Measurements from ENCODE around the gene HEXD.

Gene HEXD

GRCh38 chr17:82418001-82418986, at the start of gene HEXD, which contains the start of gene OGFOD3:
Gene HEXD, plus strand, starts transcription at chr17:82418347. Its CDS starts 1,453 bp downstream, at chr17:82419800.
Gene OGFOD3, minus strand, starts transcription at chr17:82418586. Its CDS starts 101 bp downstream, at chr17:82418485.
- Histone ChIP-seq H3K79me2 (ENCODE audit: control insufficient read depth, low read length) (peaks cover 16% of the 10 kb centered on the region), H3K27me3 (ENCODE audit: control insufficient read depth, low read length) (no peaks in the 10 kb centered on the region), H3K9me3 (ENCODE audit: control insufficient read depth, insufficient read depth, low read length) (no peaks in the 10 kb centered on the region), H3K4me3 (ENCODE audit: low read length) (peak within 1 kb of the TSS; percentile 96), H3K4me2 (ENCODE audit: low read length) (peak within 1 kb of the TSS; percentile 96), H4K20me1 (ENCODE audit: control insufficient read depth, insufficient read depth, low read depth, low read length) (peaks cover 8% of the 10 kb centered on the region), H3K9me2 (replicated peaks; ENCODE audit: control insufficient read depth, low read length) (no peaks in the 10 kb centered on the region), H3K4me1 (ENCODE audit: control insufficient read depth, low read length) (peaks cover 17% of the 10 kb centered on the region), H3F3A (ENCODE audit: control insufficient read depth, insufficient read depth) (no peaks in the 10 kb centered on the region; the same call in 1 of the 2 replicates), H3K36me3 (ENCODE audit: control insufficient read depth, low read length) (peaks cover 9% of the 10 kb centered on the region), H3K27ac (ENCODE audit: low read depth, low read length) (peak within 1 kb of the TSS; percentile 62)
- TF ChIP-seq CTCF (IDR thresholded peaks at IDR 0.05; ENCODE audit: low read depth, low read length, poor library complexity, severe bottlenecking): no peak
- no peak for TF ChIP-seq EZH2phosphoT487 (IDR thresholded peaks at IDR 0.05; ENCODE audit: borderline replicate concordance, low read length)

GRCh38 chr17:82369211-82369610, 48.9 kb upstream of the HEXD start:
- peaks cover 9% of the 10 kb centered on the region for H3K4me1 ChIP-seq (ENCODE audit: control insufficient read depth, low read length)
- H3K27ac ChIP-seq (ENCODE audit: low read depth, low read length): no peak overlapping the region
- no peaks in the 10 kb centered on the region for H3K36me3 ChIP-seq (ENCODE audit: control insufficient read depth, low read length)
- no peaks in the 10 kb centered on the region for H4K20me1 ChIP-seq (ENCODE audit: control insufficient read depth, insufficient read depth, low read depth, low read length)
- H3K27me3 ChIP-seq (ENCODE audit: control insufficient read depth, low read length): peaks cover 19% of the 10 kb centered on the region
- no peak overlapping the region for H3K4me3 ChIP-seq (ENCODE audit: low read length)
- TF ChIP-seq EZH2phosphoT487 (IDR thresholded peaks at IDR 0.05; ENCODE audit: borderline replicate concordance, low read length) (no peak), CTCF (IDR thresholded peaks at IDR 0.05; ENCODE audit: low read depth, low read length, poor library complexity, severe bottlenecking) (no peak)
- no peaks in the 10 kb centered on the region for H3K79me2 ChIP-seq (ENCODE audit: control insufficient read depth, low read length)
- no peak overlapping the region for H3K4me2 ChIP-seq (ENCODE audit: low read length)
- H3F3A ChIP-seq (ENCODE audit: control insufficient read depth, insufficient read depth): no peaks in the 10 kb centered on the region
- no peaks in the 10 kb centered on the region for H3K9me2 ChIP-seq (replicated peaks; ENCODE audit: control insufficient read depth, low read length)
- no peaks in the 10 kb centered on the region for H3K9me3 ChIP-seq (ENCODE audit: control insufficient read depth, insufficient read depth, low read length)

GRCh38 chr17:82370471-82371332, 47.4 kb upstream of the HEXD start:
- Histone ChIP-seq H3K4me1 (ENCODE audit: control insufficient read depth, low read length) (peaks cover 9% of the 10 kb centered on the region), H3K79me2 (ENCODE audit: control insufficient read depth, low read length) (no peaks in the 10 kb centered on the region), H3K27me3 (ENCODE audit: control insufficient read depth, low read length) (peaks cover 19% of the 10 kb centered on the region), H3F3A (ENCODE audit: control insufficient read depth, insufficient read depth) (no peaks in the 10 kb centered on the region), H3K4me3 (ENCODE audit: low read length) (peak overlapping the region; percentile 18; the same call in 1 of the 2 replicates), H3K27ac (ENCODE audit: low read depth, low read length) (no peak overlapping the region), H4K20me1 (ENCODE audit: control insufficient read depth, insufficient read depth, low read depth, low read length) (no peaks in the 10 kb centered on the region), H3K4me2 (ENCODE audit: low read length) (peak overlapping the region; percentile 43), H3K36me3 (ENCODE audit: control insufficient read depth, low read length) (no peaks in the 10 kb centered on the region), H3K9me2 (replicated peaks; ENCODE audit: control insufficient read depth, low read length) (no peaks in the 10 kb centered on the region), H3K9me3 (ENCODE audit: control insufficient read depth, insufficient read depth, low read length) (no peaks in the 10 kb centered on the region)
- TF ChIP-seq EZH2phosphoT487 (IDR thresholded peaks at IDR 0.05; ENCODE audit: borderline replicate concordance, low read length) (no peak; the same call in 1 of the 2 replicates), CTCF (IDR thresholded peaks at IDR 0.05; ENCODE audit: low read depth, low read length, poor library complexity, severe bottlenecking) (no peak)
